Gastroesophageal sphincter (tissue), 4 donors: ENCODE measurements around the gene SLC7A6OS. TPM values are rescaled to one million over a fixed set of nuclear protein-coding genes. Genes with fewer than 3 reads are reported as not detected.

Experiments
- ATAC-seq: fragments of 150-250 bp; one replicate; pipeline ENCODE4 v1.9.1; 2016; ENCODE audit warnings: mild to moderate bottlenecking, moderate library complexity
- H3K27ac ChIP-seq, 4 donors: fragments of 200-600 bp; sonication (generic) in 3 of 4; 1 replicate in 3 of 4; 2 replicates in 1 of 4; pipeline ENCODE4 v1.5.1; 2016 to 2019
- H3K27me3 ChIP-seq: fragments of 200-600 bp; sonication (generic); one replicate; pipeline ENCODE4 v1.5.1; 2019
- H3K36me3 ChIP-seq, 2 donors: fragments of 200-600 bp; sonication (generic); one replicate each; pipeline ENCODE4 v1.5.1; 2019; ENCODE audit warnings: control low read depth in 1 of 2
- H3K4me1 ChIP-seq, 3 donors: fragments of 200-600 bp; sonication (generic); 1 replicate in 2 of 3; 2 replicates in 1 of 3; pipeline ENCODE4 v1.5.1; 2016 to 2019; ENCODE audit warnings: control low read depth in 2 of 3
- H3K4me3 ChIP-seq, 2 donors: fragments of 200-600 bp; sonication (generic); one replicate each; pipeline ENCODE4 v1.5.1; 2019; ENCODE audit warnings: mild to moderate bottlenecking in 1 of 2, moderate library complexity in 1 of 2
- H3K9me3 ChIP-seq, 3 donors: fragments of 200-600 bp; sonication (generic); one replicate each; pipeline ENCODE4 v1.5.1; 2017 to 2019; ENCODE audit warnings: control low read depth in 2 of 3
- EP300 ChIP-seq: sonication (generic); formaldehyde crosslinking; IDR thresholded peaks from one replicate; pipeline ENCODE4 v1.6.1; 2017; ENCODE audit warnings: antibody characterized with exemption, mild to moderate bottlenecking
- POLR2A ChIP-seq, 2 donors: fragments of 450-650 bp; IDR thresholded peaks; one replicate each; pipeline ENCODE4 v1.6.1; 2017; ENCODE audit warnings: antibody characterized with exemption in 2 of 2, mild to moderate bottlenecking in 2 of 2, moderate library complexity in 1 of 2
- POLR2AphosphoS5 ChIP-seq: sonication (generic); formaldehyde crosslinking; IDR thresholded peaks from one replicate; pipeline ENCODE4 v1.6.1; 2017; ENCODE audit warnings: antibody characterized with exemption
- WGBS, 2 donors: methylation state at CpG; one replicate each; pipeline ENCODE4 v1.1.5; 2018; ENCODE audit warnings: low coverage in 1 of 2; 5-methylcytosine and 5-hydroxymethylcytosine counted together
- total RNA-seq, 4 donors: library from RNA; depleted of rRNA; stranded (reverse); fragments of >200 nt; gene quantifications; one replicate each; pipeline ENCODE4 v1.1.0, GENCODE V29; 2016
- TF ChIP-seq, protein P1 (sequence below), 4 experiments: fragments of 200-600 bp in 2 of 4; fragments of 450-650 bp in 2 of 4; sonication (generic) in 1 of 4; IDR thresholded peaks; one replicate each; pipeline ENCODE4 v1.5.1; 2017 to 2019; ENCODE audit warnings: antibody characterized with exemption in 4 of 4, mild to moderate bottlenecking in 2 of 4, moderate library complexity in 2 of 4

The SLC7A6OS gene
- total RNA-seq, 4 donors from 2014 or later: 10.4 to 18.2 (median 11.2) TPM

DNA sequence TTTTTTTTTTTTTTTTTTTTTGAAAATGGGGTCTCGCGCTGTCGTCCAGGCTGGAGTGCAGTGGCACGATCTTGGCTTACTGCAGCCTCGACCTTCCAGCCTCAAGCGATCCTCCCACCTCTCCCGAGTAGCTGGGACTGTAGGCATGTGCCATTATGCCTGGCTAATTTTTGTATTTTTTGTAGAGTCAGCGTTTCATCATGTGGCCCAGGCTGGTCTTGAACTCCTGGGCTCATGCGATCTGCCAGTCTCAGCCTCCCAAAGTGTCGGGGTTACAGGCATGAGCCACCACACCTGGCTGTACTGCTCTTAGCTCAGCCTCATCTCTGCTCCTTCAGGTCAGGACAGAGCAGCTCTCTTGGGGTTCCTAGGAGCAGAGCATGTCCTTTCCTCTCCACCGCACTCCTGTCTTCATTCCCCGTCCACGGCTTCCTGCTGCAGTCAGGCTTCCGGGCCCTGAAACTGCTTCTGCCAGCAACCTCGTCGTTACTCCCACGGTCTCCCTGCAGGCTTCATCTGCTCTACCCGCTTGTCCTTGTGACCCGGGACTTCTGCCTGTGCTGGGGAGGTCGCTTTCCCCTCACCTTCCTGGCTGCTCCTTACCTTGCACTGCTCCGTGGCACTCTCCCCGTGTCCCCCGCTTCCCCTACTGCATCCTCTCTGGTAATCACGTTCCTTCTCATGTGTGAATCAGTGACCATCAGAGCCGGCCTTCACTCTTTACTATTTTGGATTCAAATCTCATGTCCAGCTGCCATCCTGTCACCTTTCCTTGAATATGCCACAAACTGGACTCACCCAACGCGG lies 38.1 kb upstream of the SLC7A6OS start:
- ATAC-seq: no peak
- Histone ChIP-seq H3K4me1 (no peaks in the 10 kb centered on the region), H3K27ac (no peak overlapping the region), H3K27me3 (no peaks in the 10 kb centered on the region), H3K4me3 (no peak overlapping the region), H3K9me3 (no peaks in the 10 kb centered on the region), H3K36me3 (peaks cover 0 to 96% of the 10 kb centered on the region in 2 donors)
- no peak for TF ChIP-seq EP300
- no peak for TF ChIP-seq POLR2AphosphoS5
- TF ChIP-seq, protein P1, sequence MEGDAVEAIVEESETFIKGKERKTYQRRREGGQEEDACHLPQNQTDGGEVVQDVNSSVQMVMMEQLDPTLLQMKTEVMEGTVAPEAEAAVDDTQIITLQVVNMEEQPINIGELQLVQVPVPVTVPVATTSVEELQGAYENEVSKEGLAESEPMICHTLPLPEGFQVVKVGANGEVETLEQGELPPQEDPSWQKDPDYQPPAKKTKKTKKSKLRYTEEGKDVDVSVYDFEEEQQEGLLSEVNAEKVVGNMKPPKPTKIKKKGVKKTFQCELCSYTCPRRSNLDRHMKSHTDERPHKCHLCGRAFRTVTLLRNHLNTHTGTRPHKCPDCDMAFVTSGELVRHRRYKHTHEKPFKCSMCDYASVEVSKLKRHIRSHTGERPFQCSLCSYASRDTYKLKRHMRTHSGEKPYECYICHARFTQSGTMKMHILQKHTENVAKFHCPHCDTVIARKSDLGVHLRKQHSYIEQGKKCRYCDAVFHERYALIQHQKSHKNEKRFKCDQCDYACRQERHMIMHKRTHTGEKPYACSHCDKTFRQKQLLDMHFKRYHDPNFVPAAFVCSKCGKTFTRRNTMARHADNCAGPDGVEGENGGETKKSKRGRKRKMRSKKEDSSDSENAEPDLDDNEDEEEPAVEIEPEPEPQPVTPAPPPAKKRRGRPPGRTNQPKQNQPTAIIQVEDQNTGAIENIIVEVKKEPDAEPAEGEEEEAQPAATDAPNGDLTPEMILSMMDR (IDR thresholded peaks at IDR 0.05): no peak
- TF ChIP-seq POLR2A (IDR thresholded peaks at IDR 0.05): no peak
- 85 to 94% methylated on average over 13 to 17 of the region's 27 CpGs for WGBS, 2 donors

DNA sequence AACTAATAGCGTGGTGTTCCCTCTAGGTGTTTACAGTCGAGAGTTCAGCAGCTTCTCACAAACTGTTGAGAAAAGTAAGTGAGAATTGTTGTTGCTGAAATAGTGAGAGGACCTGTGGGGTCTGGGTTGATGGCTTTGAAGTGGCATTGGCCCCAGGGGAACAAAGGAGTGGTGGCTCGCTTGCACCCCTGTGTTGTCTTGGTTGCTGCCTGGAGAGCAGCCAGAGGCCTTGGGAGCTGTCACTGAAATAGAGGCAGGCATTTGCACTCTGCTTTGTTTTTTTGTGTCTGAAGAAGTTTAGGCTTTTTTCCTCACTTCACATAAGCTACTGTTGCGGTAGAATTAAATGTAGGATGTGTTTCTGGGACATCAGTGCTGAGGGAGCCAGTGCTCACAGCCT lies 36.9 kb upstream of the SLC7A6OS start:
- Histone ChIP-seq H3K9me3 (no peaks in the 10 kb centered on the region), H3K27ac (no peak overlapping the region), H3K36me3 (peaks cover 0 to 96% of the 10 kb centered on the region in 2 donors), H3K27me3 (no peaks in the 10 kb centered on the region), H3K4me1 (no peaks in the 10 kb centered on the region), H3K4me3 (no peak overlapping the region)
- ATAC-seq: no peak
- TF ChIP-seq EP300: no peak
- no peak for TF ChIP-seq POLR2A (IDR thresholded peaks at IDR 0.05)
- TF ChIP-seq, protein P1 (IDR thresholded peaks at IDR 0.05): no peak
- no peak for TF ChIP-seq POLR2AphosphoS5
- WGBS, 2 donors: 78 to 79% methylated on average over 2 to 3 of the region's 4 CpGs

DNA sequence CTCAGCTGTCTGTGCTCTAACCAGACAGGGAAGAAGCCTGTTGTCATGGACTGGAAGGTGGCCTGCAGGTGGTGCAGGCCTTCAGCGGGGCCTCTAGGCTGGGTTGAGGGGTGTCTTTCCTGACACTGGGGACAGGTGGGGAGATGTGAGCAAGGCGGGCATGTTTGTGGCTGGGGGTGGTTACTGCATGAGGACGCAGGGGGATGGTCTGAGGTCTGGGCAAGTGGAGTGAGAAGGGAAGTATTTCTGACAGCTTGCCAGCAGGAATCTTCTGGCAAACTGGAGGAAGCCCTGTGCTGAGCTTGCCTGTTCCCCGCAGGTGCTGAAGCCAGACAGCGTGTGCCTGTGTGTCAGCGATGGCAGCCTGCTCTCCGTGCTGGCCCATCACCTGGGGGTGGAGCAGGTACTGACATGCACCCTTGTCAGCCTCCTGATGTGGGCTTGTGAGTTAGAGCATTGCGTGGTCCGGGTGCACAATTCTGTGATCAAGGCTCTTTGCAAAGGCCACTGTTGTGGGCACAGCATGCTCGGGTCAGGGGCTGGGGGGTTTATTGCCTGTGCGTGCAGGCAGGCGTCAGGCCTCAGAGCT lies 36.2 kb upstream of the SLC7A6OS start:
- H3K4me1 ChIP-seq: no peaks in the 10 kb centered on the region
- H3K27me3 ChIP-seq: no peaks in the 10 kb centered on the region
- H3K4me3 ChIP-seq: no peak overlapping the region
- H3K27ac ChIP-seq: no peak overlapping the region
- TF ChIP-seq, protein P1 (IDR thresholded peaks at IDR 0.05): no peak
- peaks cover 0 to 96% of the 10 kb centered on the region in 2 donors for H3K36me3 ChIP-seq
- no peak for ATAC-seq
- H3K9me3 ChIP-seq: no peaks in the 10 kb centered on the region
- 80 to 100% methylated on average over 1 to 4 of the region's 12 CpGs for WGBS, 2 donors

DNA sequence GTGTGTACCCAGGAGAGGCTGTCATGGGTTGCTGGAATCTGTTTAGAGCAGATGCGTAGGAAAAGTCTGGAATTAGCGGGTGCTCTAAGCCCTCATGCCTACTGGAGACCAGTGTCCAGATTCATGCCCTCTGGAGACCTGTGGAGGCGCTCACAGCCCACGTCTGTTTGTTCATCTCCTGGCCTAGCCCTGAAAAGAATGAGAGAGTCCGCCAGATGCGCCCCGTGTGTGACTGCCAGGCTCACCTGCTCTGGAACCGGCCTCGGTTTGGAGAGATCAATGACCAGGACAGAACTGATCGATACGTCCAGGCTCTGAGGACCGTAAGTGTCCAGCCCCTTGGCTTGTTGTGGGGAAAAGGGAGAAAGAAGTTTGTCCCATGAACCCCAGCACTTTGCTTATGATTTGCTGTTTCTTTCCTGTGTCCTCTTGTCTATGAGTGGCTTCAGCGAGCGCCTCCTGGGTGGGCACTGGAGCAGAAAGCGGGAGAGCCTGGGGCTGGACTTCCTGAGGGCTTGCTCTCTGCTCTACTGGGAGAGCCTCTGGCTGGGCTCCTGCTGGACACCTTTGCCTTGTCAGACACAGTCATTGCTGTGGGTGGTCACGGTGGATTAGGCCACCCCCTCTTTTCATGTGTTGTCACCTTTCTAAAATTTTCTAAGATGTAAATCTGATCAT lies 35.4 kb upstream of the SLC7A6OS start:
- H3K27ac ChIP-seq: no peak overlapping the region

More for the DNA sequence above, 35.4 kb upstream of the SLC7A6OS start:
- Histone ChIP-seq H3K4me3 (no peak overlapping the region), H3K36me3 (peaks cover 0 to 96% of the 10 kb centered on the region in 2 donors), H3K27me3 (no peaks in the 10 kb centered on the region), H3K4me1 (no peaks in the 10 kb centered on the region), H3K9me3 (no peaks in the 10 kb centered on the region)
- 87 to 88% methylated on average over 6 to 12 of the region's 16 CpGs for WGBS, 2 donors
- TF ChIP-seq, protein P1 (IDR thresholded peaks at IDR 0.05): no peak
- no peak for TF ChIP-seq POLR2AphosphoS5
- no peak for TF ChIP-seq EP300
- no peak for TF ChIP-seq POLR2A (IDR thresholded peaks at IDR 0.05)
- no peak for ATAC-seq
